GM12864 (cell line): ENCODE measurements around the gene SH3D19.

ENCODE experiments used
- DNase-seq: peaks from one replicate; pipeline ENCODE4 v3.0.0-alpha.2; 2011; ENCODE audit warnings: low read depth
- H3K4me3 ChIP-seq: 2 replicates; pipeline ENCODE4 v1.5.1; 2011; ENCODE audit warnings: mild to moderate bottlenecking, low read depth, low read length, control low read depth
- TF ChIP-seq, protein P1 (sequence below): IDR thresholded peaks from 2 replicates; pipeline ENCODE4 v1.5.1; 2011; ENCODE audit warnings: low read depth, mild to moderate bottlenecking, moderate library complexity, low read length, control low read depth, inconsistent platforms; ENCODE audit errors: missing control alignments

SH3D19 gene, protein sequence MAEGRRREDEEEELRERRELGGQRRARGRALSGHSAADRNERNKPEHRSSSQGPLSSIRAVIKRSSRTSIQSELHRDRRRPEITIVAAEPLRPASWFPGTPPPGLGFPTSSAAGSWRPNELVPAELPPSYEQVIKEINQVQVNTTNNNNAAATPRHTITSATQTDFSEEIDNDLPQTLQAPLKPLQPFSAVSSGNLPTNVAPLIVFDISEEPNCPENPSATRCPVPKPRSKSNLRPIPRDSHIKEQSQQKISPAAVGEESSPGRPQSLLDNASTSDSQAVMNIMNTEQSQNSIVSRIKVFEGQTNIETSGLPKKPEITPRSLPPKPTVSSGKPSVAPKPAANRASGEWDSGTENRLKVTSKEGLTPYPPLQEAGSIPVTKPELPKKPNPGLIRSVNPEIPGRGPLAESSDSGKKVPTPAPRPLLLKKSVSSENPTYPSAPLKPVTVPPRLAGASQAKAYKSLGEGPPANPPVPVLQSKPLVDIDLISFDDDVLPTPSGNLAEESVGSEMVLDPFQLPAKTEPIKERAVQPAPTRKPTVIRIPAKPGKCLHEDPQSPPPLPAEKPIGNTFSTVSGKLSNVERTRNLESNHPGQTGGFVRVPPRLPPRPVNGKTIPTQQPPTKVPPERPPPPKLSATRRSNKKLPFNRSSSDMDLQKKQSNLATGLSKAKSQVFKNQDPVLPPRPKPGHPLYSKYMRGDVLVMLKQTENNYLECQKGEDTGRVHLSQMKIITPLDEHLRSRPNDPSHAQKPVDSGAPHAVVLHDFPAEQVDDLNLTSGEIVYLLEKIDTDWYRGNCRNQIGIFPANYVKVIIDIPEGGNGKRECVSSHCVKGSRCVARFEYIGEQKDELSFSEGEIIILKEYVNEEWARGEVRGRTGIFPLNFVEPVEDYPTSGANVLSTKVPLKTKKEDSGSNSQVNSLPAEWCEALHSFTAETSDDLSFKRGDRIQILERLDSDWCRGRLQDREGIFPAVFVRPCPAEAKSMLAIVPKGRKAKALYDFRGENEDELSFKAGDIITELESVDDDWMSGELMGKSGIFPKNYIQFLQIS

DNA sequence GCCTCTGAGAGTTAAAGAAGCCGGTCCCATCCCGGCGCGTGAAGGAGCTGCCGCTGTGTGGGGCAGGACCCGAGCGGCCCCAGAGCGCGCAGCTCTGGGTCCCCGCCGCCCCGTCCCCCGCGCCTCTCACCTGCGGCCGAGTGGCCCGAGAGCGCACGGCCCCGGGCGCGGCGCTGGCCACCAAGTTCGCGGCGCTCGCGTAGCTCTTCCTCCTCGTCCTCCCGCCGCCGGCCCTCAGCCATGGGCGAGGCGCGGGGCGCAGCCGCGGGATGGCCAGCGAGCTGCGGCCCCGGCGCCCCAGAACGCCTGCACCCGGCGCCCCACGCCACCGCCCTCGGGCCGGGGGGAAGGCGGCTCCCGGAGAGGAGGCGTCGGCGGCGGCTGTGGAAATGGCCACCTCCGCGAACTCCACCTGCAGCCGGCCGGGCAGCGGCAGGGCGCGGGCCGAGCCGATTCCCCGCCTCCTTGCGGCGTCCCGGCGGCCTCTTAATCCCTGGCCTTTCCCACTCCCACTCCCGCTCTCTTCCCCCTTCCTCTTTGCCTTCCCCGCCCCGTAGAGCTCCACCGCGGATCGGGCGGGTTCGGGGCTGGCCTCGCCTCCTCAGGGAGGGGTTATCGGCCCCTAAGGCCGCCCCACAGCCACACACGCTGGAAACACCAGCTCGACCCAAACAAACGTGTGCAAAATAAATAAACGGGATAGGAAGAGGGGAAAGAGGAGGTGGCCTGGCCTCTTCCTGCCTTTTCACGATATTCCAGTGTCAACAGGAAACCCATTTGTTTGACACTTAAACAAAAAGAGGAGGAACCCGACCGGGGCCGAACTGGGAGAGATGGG lies at the start of gene SH3D19:
Gene SH3D19 (minus strand): TSS at position 495 of the 838 bp plus-strand sequence. CDS start 253 bp downstream, at position 242.
- TF ChIP-seq, protein P1, sequence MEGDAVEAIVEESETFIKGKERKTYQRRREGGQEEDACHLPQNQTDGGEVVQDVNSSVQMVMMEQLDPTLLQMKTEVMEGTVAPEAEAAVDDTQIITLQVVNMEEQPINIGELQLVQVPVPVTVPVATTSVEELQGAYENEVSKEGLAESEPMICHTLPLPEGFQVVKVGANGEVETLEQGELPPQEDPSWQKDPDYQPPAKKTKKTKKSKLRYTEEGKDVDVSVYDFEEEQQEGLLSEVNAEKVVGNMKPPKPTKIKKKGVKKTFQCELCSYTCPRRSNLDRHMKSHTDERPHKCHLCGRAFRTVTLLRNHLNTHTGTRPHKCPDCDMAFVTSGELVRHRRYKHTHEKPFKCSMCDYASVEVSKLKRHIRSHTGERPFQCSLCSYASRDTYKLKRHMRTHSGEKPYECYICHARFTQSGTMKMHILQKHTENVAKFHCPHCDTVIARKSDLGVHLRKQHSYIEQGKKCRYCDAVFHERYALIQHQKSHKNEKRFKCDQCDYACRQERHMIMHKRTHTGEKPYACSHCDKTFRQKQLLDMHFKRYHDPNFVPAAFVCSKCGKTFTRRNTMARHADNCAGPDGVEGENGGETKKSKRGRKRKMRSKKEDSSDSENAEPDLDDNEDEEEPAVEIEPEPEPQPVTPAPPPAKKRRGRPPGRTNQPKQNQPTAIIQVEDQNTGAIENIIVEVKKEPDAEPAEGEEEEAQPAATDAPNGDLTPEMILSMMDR = no peak
- no peak for DNase-seq
- no peak within 1 kb of the TSS; the same call in 1 of the 2 replicates for H3K4me3 ChIP-seq

DNA sequence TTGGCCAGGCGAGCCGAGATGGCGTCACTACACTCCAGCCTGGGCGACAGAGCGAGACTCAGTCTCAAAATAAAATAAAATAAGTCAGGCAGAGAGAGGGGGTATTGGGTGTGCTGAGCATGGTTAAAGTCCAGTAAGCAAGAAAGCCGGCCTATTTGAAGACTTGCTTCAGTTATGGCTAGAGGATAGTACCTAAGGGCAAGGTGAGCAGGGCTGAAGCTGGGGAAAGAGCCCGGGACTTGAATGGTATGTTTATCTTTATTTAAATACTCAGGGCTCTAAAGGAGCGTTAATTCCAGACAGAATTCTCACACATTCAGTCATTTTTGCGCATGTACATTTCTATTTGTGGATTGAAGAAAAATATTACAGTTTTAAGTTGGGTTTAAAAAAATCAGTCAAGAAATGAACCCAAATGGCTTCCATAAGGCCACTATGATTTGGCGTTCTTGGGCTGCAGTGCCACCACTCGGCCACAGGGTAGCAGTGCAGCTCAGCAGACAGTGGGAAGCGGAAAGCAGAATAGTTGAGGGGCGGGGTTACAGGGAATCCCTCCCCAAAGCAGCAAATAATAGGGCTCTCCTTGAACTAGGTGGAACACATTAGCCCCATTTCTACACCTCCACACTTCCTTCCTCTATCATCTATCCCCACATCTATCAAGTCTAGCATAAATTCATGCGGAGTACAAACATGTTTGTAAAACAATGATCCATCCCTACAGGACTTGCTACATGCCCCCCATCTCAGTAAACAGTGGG lies 37.2 kb upstream of the SH3D19 start:
- no peak overlapping the region for H3K4me3 ChIP-seq
- DNase-seq = peak; percentile 49
- TF ChIP-seq, protein P1 = peak; percentile 97

DNA sequence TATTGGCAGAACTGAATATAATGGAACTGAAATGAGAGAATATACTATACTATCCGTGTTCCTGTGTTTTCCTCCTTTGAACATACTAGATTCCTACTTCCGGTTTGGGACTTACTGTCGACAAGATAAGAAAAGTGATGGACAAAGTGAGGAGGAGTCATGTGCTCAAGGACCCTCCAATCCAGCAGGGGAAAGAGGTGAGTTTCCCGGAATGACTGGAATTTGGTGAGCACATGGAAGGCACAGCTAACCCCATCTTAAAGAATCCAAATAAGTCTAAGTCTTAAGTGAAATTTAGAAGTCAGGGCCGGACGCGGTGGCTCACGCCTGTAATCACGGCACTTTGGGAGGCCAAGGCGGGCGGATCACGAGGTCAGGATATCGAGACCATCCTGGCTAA lies 36.6 kb upstream of the SH3D19 start:
- TF ChIP-seq, protein P1 = no peak
- no peak overlapping the region for H3K4me3 ChIP-seq
- DNase-seq = no peak

DNA sequence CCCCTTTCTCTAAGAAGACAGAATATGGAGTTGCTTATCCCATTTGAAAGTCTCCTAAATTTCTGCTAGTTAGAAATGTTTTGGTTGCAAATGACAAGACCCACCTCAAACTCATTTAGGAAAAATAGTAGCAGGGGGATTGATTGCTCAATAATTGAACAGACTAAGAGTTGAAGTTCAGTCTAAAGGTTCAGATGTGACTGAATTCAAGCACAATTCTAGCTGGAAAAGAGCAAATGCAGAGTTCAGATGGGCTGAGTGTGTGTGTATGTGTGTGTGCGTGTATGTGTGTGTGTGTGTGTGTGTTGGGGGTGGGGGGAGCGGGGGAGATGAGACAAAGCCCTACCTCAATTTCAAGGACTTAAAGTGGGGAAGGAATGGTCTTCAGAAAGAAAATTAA lies 35.7 kb upstream of the SH3D19 start:
- DNase-seq = no peak
- TF ChIP-seq, protein P1 = no peak
- H3K4me3 ChIP-seq = no peak overlapping the region

DNA sequence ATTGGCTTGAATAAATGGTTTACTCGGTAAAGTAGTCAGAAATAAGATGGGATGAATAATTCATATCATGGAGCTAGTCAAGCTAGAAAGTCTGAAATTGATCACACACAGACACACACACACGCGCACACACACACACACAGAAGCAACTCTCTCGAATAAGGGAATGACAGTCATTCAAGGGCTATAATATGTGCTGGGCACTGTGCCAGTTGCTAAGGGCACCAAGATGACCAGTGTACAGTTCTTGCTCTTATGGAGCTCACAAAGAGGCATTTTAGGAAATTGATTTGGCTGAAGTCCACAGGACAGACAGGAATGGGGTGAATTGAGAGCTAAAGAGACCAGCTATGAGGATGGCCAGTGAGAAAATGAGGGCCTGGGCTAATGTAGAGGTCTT lies 34.2 kb upstream of the SH3D19 start:
- no peak for DNase-seq
- TF ChIP-seq, protein P1 = no peak
- H3K4me3 ChIP-seq = no peak overlapping the region
